GM12878 (cell line): ENCODE results near the gene ZDHHC22. TPM values are rescaled to one million over a fixed set of nuclear protein-coding genes. Genes with fewer than 3 reads are reported as not detected.

ENCODE experiments used
- ATAC-seq: fragments of 200-7000 bp; cut with Tn5 transposase; 3 replicates; pipeline ENCODE4 v1.9.1; 2020; ENCODE audit warnings: mild to moderate bottlenecking, moderate library complexity
- BruUV-seq: library from RNA; stranded (reverse); fragments of 400-500 nt; replicated peaks from 2 replicates; lab custom pipeline; 2021; lab: Mats Ljungman, UMichigan
- CTCF ChIA-PET: fragments of 300-600 bp; sonication (Branson Sonifier 250); formaldehyde crosslinking; extraction: SDS; loops from one replicate; lab custom pipeline; 2021; ENCODE audit warnings: inconsistent platforms; lab: Yijun Ruan, JAX
- POLR2A ChIA-PET: fragments of 350-600 bp; formaldehyde crosslinking; extraction: SDS; loops from one replicate; lab custom pipeline; 2021; ENCODE audit warnings: inconsistent platforms; lab: Charles Lee
- RAD21 ChIA-PET: fragments of 300-600 bp; sonication (Branson Sonifier 250); formaldehyde crosslinking; loops from one replicate; lab custom pipeline; 2023; ENCODE audit warnings: antibody characterized with exemption; ENCODE audit not compliant: unreplicated experiment; lab: Charles Lee
- SMC1A ChIA-PET: fragments of 300-600 bp; sonication (Branson Sonifier 250); formaldehyde crosslinking; loops from one replicate; lab custom pipeline; 2023; ENCODE audit not compliant: unreplicated experiment, uncharacterized antibody; lab: Charles Lee
- DNase-seq: peaks from one replicate; pipeline ENCODE4 v3.0.0-alpha.2; 2011; ENCODE audit warnings: low read depth, low spot score
- FAIRE-seq: peaks from 3 replicates; lab custom pipeline; 2011; peaks lifted over from hg19 to GRCh38; lab: Jason Lieb, UNC
- H2AFZ ChIP-seq: 2 replicates; pipeline ENCODE4 v1.6.0; 2011; ENCODE audit warnings: low read depth, low read length, control low read depth; ENCODE audit not compliant: control insufficient read depth
- H3K27ac ChIP-seq: 2 replicates; pipeline ENCODE4 v1.5.1; 2011; ENCODE audit warnings: control low read depth; ENCODE audit not compliant: control insufficient read depth, insufficient read depth
- H3K27me3 ChIP-seq, 2 experiments: replicated peaks in 1 of 2; 2 replicates each; pipeline versions ENCODE4 v1.6.0 to v1.6.1; 2011; ENCODE audit warnings: low read length in 1 of 2; ENCODE audit not compliant: control insufficient read depth in 2 of 2, insufficient read depth in 2 of 2
- H3K36me3 ChIP-seq, 2 experiments: 2 replicates each; pipeline ENCODE4 v1.5.1; 2011; ENCODE audit warnings: low read length in 1 of 2; ENCODE audit not compliant: control insufficient read depth in 2 of 2, insufficient read depth in 2 of 2
- H3K4me1 ChIP-seq: 2 replicates; pipeline ENCODE4 v1.6.1; 2011; ENCODE audit warnings: mild to moderate bottlenecking, low read length, moderate library complexity, mixed read lengths; ENCODE audit not compliant: control insufficient read depth, insufficient read depth
- H3K4me2 ChIP-seq: 2 replicates; pipeline ENCODE4 v1.6.0; 2011; ENCODE audit warnings: control low read depth; ENCODE audit not compliant: control insufficient read depth, insufficient read depth
- H3K4me3 ChIP-seq: fragments of 200-600 bp; sonication (generic); 2 replicates; pipeline ENCODE4 v1.5.1; 2016
- H3K79me2 ChIP-seq: 2 replicates; pipeline ENCODE4 v1.6.0; 2011; ENCODE audit warnings: low read length; ENCODE audit not compliant: control insufficient read depth, insufficient read depth
- H3K9ac ChIP-seq: 2 replicates; pipeline ENCODE4 v1.8.0; 2011; ENCODE audit warnings: low read length, control low read depth, mixed read lengths; ENCODE audit not compliant: control insufficient read depth, insufficient read depth
- H3K9me3 ChIP-seq: replicated peaks from 3 replicates; pipeline ENCODE4 v1.5.1; 2011; ENCODE audit warnings: mild to moderate bottlenecking, low read length; ENCODE audit not compliant: control insufficient read depth, insufficient read depth
- H4K20me1 ChIP-seq: 2 replicates; pipeline ENCODE4 v1.6.0; 2011; ENCODE audit not compliant: control insufficient read depth, insufficient read depth
- ASH2L ChIP-seq: fragments of 300-600, 200-600 bp; sonication (generic); IDR thresholded peaks from 2 replicates; pipeline ENCODE4 v1.6.1; 2017; ENCODE audit warnings: low read depth, mild to moderate bottlenecking, borderline replicate concordance
- CREB1 ChIP-seq: IDR thresholded peaks from 2 replicates; pipeline ENCODE4 v1.6.1; 2012; ENCODE audit warnings: low read depth, mild to moderate bottlenecking, inconsistent platforms
- KDM1A ChIP-seq: fragments of 200-600 bp; sonication (generic); IDR thresholded peaks from 2 replicates; pipeline ENCODE4 v1.6.1; 2016; ENCODE audit warnings: borderline replicate concordance
- RBBP5 ChIP-seq: fragments of 200-600 bp; sonication (generic); conservative IDR thresholded peaks from 2 replicates; pipeline ENCODE4 v1.6.1; 2016
- WRNIP1 ChIP-seq: IDR thresholded peaks from 2 replicates; pipeline ENCODE4 v1.6.1; 2011; ENCODE audit warnings: low read depth, low read length, improper control_type of control experiment, borderline replicate concordance
- ZNF384 ChIP-seq: IDR thresholded peaks from 2 replicates; pipeline ENCODE4 v1.6.1; 2012; ENCODE audit warnings: low read depth, mild to moderate bottlenecking, low read length, improper control_type of control experiment, borderline replicate concordance
- ZZZ3 ChIP-seq: IDR thresholded peaks from 2 replicates; pipeline ENCODE4 v1.6.1; 2011; ENCODE audit warnings: low read depth; ENCODE audit not compliant: control insufficient read depth, insufficient read length
- WGBS: methylation state at CpG from one replicate; pipeline ENCODE4 v1.1.6; 2016; ENCODE audit warnings: low lambda C conversion rate; ENCODE audit not compliant: insufficient replicate concordance, insufficient coverage; ENCODE audit errors: missing lambda C conversion rate; 5-methylcytosine and 5-hydroxymethylcytosine counted together
- in situ Hi-C: fragments of 300-500 bp; cut with MboI; formaldehyde crosslinking; loops from 9 replicates; pipeline ENCODE4 v1.14.3; 2018; ENCODE audit warnings: mixed read lengths
- intact Hi-C: fragments of 100-400 bp; cut with micrococcal nuclease; formaldehyde crosslinking; loops from one replicate; pipeline ENCODE4 v1.14.2; 2022; ENCODE audit not compliant: unreplicated experiment
- polyA plus RNA-seq, 11 experiments: library from polyadenylated mRNA; depleted of rRNA in 4 of 11; unstranded in 6 of 11; stranded (reverse) in 5 of 11; fragments of >200 nt; fragmentation: Nextera tagmentation in 4 of 11; fragmentation: Illumina TruSeq in 1 of 11; extraction: Ambion mirVana in 4 of 11; extraction: Trizol in 1 of 11; gene quantifications; 1 replicate in 1 of 11; 2 replicates in 10 of 11; pipeline versions ENCODE4 v1.2.1 to v1.2.3, GENCODE V29; 2011 to 2016; ENCODE audit warnings: inconsistent platforms in 2 of 11, missing spikeins in 2 of 11, low read depth in 1 of 11
- total RNA-seq, 4 experiments: library from RNA; depleted of rRNA in 3 of 4; stranded (reverse); fragments of >200 nt in 3 of 4; fragmentation: Illumina TruSeq in 1 of 4; extraction: Trizol in 1 of 4; gene quantifications; 2 replicates each; pipeline versions ENCODE4 v1.2.1 to v1.2.3, GENCODE V29; 2013 to 2021
- TF ChIP-seq, protein P1 (sequence below): IDR thresholded peaks from 2 replicates; pipeline ENCODE4 v1.6.1; 2012; ENCODE audit warnings: mild to moderate bottlenecking, low read depth, low read length
- TF ChIP-seq, protein P2 (sequence below): IDR thresholded peaks from 2 replicates; pipeline ENCODE4 v1.6.1; 2012; ENCODE audit warnings: low read depth, low read length, improper control_type of control experiment

Gene ZDHHC22
- total and polyA plus RNA-seq, 10 of the 15 experiments (the other 5 are each of a cell fraction or from before 2014, with no cell fraction given) = 0.06 TPM; not detected in 9

DNA sequence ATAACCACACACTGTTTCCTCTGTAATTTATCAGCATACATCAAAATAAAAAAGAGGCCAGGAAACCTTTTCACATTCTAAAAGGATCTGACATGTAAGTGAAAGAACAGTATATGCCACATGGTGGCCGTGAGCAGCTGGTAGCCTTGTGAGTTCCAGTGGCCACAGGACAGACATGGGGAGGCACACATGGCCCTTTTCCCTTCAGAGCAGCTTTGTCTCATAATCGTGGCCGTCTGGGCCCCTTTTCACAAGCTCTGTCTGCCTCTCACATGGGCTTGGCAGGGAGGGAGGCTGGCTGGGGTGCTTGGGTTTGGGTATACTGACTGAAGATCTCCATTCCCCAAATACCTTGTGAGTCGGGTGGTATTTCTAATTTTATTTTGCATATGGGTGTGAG lies 1.5 kb upstream of the ZDHHC22 start:
- no peak overlapping the region for H2AFZ ChIP-seq

DNA sequence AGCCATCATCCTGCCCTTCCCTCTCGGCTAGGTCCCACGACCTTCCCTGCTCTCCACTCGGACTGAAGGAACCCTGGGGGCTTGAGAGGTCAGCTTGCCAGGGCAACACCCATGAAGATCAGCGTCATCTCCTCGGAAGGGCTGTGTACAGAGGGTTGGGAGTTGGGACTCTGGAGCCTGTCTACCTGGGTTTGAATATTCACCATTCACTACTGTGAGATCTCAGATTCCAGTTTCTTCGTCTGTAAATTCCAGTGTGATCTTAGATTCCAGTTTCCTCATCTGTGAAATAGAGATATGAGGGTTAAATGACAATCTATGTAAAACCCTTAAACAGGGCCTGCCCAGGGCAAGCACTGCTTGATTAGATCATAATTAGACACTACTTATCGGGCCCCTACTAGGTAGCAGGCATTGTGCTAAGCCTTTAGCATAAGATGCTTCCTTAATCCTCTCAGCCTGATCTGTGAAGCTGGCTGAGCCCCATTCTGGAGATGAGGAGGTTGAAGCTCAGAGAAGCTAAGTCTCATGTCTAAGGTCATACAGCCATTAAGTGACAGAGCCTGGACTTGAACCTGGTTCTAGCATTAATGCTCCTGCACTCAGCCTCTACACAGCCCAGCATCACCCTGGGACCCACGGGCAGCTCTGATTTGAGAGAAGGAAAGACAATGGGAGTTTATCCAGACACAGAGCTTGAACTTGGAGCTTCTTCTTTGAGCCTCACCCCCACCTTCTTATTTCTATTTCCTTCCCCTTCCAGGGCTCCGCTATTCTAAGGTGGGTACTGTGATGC lies 612 bp upstream of the ZDHHC22 start:
- Histone ChIP-seq H2AFZ (no peak overlapping the region), H3K36me3 (no peaks in the 10 kb centered on the region), H3K9me3 (no peaks in the 10 kb centered on the region), H3K4me3 (no peak overlapping the region), H3K27me3 (peaks cover 15 to 19% of the 10 kb centered on the region in 2 experiments), H3K4me1 (no peaks in the 10 kb centered on the region), H3K9ac (no peak overlapping the region), H3K4me2 (peak overlapping the region; percentile 38; the same call in 1 of the 2 replicates), H3K79me2 (no peaks in the 10 kb centered on the region), H4K20me1 (no peaks in the 10 kb centered on the region), H3K27ac (no peak overlapping the region)
- ChIA-PET CTCF (interaction anchor here (1.3 to 4.9 kb wide), 5 partner anchors 9 to 174 kb away, joined by 3 to 37 read pairs (median 7); partner anchors contain the start of gene TMEM63C), RAD21 (no interaction called here), POLR2A (no interaction called here), SMC1A (interaction anchor here (1.0 to 2.0 kb wide), 2 partner anchors 7 to 79 kb away, joined by 3 to 5 read pairs; no protein-coding TSS in a partner anchor)
- FAIRE-seq (no peak), ATAC-seq (no peak), DNase-seq (no peak)
- in situ Hi-C loops (no loop called here), intact Hi-C loops (no loop called here)
- BruUV-seq = no TSS peak
- 17% methylated on average over 9 of the region's 9 CpGs for WGBS
- TF ChIP-seq ZZZ3 (no peak), WRNIP1 (no peak), ASH2L (no peak), KDM1A (no peak)
- TF ChIP-seq, protein P1, sequence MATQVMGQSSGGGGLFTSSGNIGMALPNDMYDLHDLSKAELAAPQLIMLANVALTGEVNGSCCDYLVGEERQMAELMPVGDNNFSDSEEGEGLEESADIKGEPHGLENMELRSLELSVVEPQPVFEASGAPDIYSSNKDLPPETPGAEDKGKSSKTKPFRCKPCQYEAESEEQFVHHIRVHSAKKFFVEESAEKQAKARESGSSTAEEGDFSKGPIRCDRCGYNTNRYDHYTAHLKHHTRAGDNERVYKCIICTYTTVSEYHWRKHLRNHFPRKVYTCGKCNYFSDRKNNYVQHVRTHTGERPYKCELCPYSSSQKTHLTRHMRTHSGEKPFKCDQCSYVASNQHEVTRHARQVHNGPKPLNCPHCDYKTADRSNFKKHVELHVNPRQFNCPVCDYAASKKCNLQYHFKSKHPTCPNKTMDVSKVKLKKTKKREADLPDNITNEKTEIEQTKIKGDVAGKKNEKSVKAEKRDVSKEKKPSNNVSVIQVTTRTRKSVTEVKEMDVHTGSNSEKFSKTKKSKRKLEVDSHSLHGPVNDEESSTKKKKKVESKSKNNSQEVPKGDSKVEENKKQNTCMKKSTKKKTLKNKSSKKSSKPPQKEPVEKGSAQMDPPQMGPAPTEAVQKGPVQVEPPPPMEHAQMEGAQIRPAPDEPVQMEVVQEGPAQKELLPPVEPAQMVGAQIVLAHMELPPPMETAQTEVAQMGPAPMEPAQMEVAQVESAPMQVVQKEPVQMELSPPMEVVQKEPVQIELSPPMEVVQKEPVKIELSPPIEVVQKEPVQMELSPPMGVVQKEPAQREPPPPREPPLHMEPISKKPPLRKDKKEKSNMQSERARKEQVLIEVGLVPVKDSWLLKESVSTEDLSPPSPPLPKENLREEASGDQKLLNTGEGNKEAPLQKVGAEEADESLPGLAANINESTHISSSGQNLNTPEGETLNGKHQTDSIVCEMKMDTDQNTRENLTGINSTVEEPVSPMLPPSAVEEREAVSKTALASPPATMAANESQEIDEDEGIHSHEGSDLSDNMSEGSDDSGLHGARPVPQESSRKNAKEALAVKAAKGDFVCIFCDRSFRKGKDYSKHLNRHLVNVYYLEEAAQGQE = no peak

More for the DNA sequence above, 1.5 kb upstream of the ZDHHC22 start:
- Histone ChIP-seq H3K4me1 (no peaks in the 10 kb centered on the region), H3K9ac (no peak overlapping the region), H3K27ac (no peak overlapping the region), H3K79me2 (no peaks in the 10 kb centered on the region), H3K36me3 (no peaks in the 10 kb centered on the region), H4K20me1 (no peaks in the 10 kb centered on the region), H3K9me3 (no peaks in the 10 kb centered on the region), H3K4me3 (no peak overlapping the region), H3K27me3 (peaks cover 15 to 18% of the 10 kb centered on the region in 2 experiments), H3K4me2 (no peak overlapping the region)
- no peak for ATAC-seq
- intact Hi-C loops = no loop called here
- no TSS peak for BruUV-seq
- ChIA-PET SMC1A (interaction anchor here (1.0 to 2.0 kb wide), 4 partner anchors 8 to 80 kb away, joined by 3 to 5 read pairs (median 4); no protein-coding TSS in a partner anchor), RAD21 (no interaction called here), POLR2A (interaction anchor here (0.6 to 0.8 kb wide), 2 partner anchors 8 to 24 kb away, joined by 3 read pairs; no protein-coding TSS in a partner anchor), CTCF (interaction anchor here (1.5 to 4.9 kb wide), 4 partner anchors 8 to 173 kb away, joined by 5 to 37 read pairs (median 8); no protein-coding TSS in a partner anchor)
- TF ChIP-seq, protein P2, sequence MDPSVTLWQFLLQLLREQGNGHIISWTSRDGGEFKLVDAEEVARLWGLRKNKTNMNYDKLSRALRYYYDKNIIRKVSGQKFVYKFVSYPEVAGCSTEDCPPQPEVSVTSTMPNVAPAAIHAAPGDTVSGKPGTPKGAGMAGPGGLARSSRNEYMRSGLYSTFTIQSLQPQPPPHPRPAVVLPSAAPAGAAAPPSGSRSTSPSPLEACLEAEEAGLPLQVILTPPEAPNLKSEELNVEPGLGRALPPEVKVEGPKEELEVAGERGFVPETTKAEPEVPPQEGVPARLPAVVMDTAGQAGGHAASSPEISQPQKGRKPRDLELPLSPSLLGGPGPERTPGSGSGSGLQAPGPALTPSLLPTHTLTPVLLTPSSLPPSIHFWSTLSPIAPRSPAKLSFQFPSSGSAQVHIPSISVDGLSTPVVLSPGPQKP = no peak
- no peak for TF ChIP-seq RBBP5
- no peak for TF ChIP-seq CREB1
- no peak for TF ChIP-seq ZNF384
- in situ Hi-C loops = no loop called here
- no peak for FAIRE-seq
- no peak for DNase-seq
- WGBS = 2% methylated on average over 4 of the region's 4 CpGs
